ENCODE data around the gene SNRNP200.

GRCh38 chr2:96305979-96306308 lies 598 bp upstream of the SNRNP200 start:
- no peak for TF ChIP-seq CTCF (IDR thresholded peaks at IDR 0.05)
- TF ChIP-seq POLR2A (IDR thresholded peaks at IDR 0.05) = no peak
- no peak for TF ChIP-seq POLR2AphosphoS5 (IDR thresholded peaks at IDR 0.05)
- no peak for TF ChIP-seq EP300 (IDR thresholded peaks at IDR 0.05)
